Nephron progenitor cell (in vitro differentiated cells): ENCODE data around the gene ANKFN1.

Source experiments
- DNase-seq: peaks from one replicate; pipeline ENCODE4 v3.0.0; 2021
- H3K27ac Mint-ChIP-seq: 2 replicates; pipeline ENCODE4 v1.8.0; 2021; ENCODE audit warnings: mild to moderate bottlenecking, moderate library complexity, mixed read lengths
- H3K27me3 Mint-ChIP-seq: 2 replicates; pipeline ENCODE4 v1.8.0; 2021; ENCODE audit warnings: mild to moderate bottlenecking, low read depth, mixed read lengths; ENCODE audit not compliant: poor library complexity
- H3K36me3 Mint-ChIP-seq: 2 replicates; pipeline ENCODE4 v1.8.0; 2021; ENCODE audit warnings: low read depth, mixed read lengths
- H3K4me1 Mint-ChIP-seq: 2 replicates; pipeline ENCODE4 v1.8.0; 2021; ENCODE audit warnings: mixed read lengths
- H3K4me3 Mint-ChIP-seq: 2 replicates; pipeline ENCODE4 v1.8.0; 2021; ENCODE audit warnings: mild to moderate bottlenecking, moderate library complexity, mixed read lengths
- H3K9me3 Mint-ChIP-seq: 2 replicates; pipeline ENCODE4 v1.8.0; 2021; ENCODE audit warnings: mild to moderate bottlenecking, moderate library complexity, mixed read lengths
- CTCF ChIP-seq: fragments of 200-600 bp; sonication (generic); IDR thresholded peaks from 2 replicates; pipeline ENCODE4 v1.5.0; 2021; ENCODE audit warnings: antibody characterized with exemption

The ANKFN1 gene

GRCh38 chr17:56486732-56487131 is 333.5 kb downstream of the ANKFN1 start:
- Mint-ChIP-seq H3K36me3 (no peaks in the 10 kb centered on the region), H3K4me1 (peaks cover 31% of the 10 kb centered on the region), H3K4me3 (no peak overlapping the region), H3K27ac (no peak overlapping the region), H3K9me3 (no peaks in the 10 kb centered on the region), H3K27me3 (peaks cover 7% of the 10 kb centered on the region)
- no peak for TF ChIP-seq CTCF
- DNase-seq, result no peak

GRCh38 chr17:56488800-56489199 is 335.5 kb downstream of the ANKFN1 start:
- Mint-ChIP-seq H3K27ac (no peak overlapping the region), H3K27me3 (peaks cover 7% of the 10 kb centered on the region), H3K4me3 (no peak overlapping the region), H3K4me1 (peaks cover 10% of the 10 kb centered on the region), H3K9me3 (no peaks in the 10 kb centered on the region), H3K36me3 (no peaks in the 10 kb centered on the region)
- TF ChIP-seq CTCF, result no peak
- no peak for DNase-seq

GRCh38 chr17:56489980-56490379 is 336.7 kb downstream of the ANKFN1 start:
- peaks cover 5% of the 10 kb centered on the region for H3K4me1 Mint-ChIP-seq
- H3K4me3 Mint-ChIP-seq, result no peak overlapping the region
- H3K27ac Mint-ChIP-seq, result no peak overlapping the region
- no peaks in the 10 kb centered on the region for H3K9me3 Mint-ChIP-seq
- peaks cover 11% of the 10 kb centered on the region for H3K27me3 Mint-ChIP-seq
- no peaks in the 10 kb centered on the region for H3K36me3 Mint-ChIP-seq
- TF ChIP-seq CTCF, result no peak
- no peak for DNase-seq

- Mint-ChIP-seq H3K36me3 (no peaks in the 10 kb centered on the region), H3K27me3 (peaks cover 5% of the 10 kb centered on the region), H3K27ac (no peak overlapping the region), H3K4me1 (no peaks in the 10 kb centered on the region), H3K9me3 (peaks cover 4% of the 10 kb centered on the region), H3K4me3 (no peak overlapping the region)
- no peak for TF ChIP-seq CTCF
- no peak for DNase-seq
Observed at GRCh38 chr17:56495556-56495955, 342.3 kb downstream of the ANKFN1 start.

- Mint-ChIP-seq H3K36me3 (no peaks in the 10 kb centered on the region), H3K4me1 (no peaks in the 10 kb centered on the region), H3K27me3 (peaks cover 17% of the 10 kb centered on the region), H3K9me3 (peaks cover 4% of the 10 kb centered on the region), H3K4me3 (no peak overlapping the region), H3K27ac (no peak overlapping the region)
- no peak for TF ChIP-seq CTCF
- DNase-seq, result no peak
Observed at GRCh38 chr17:56497132-56497531, 343.9 kb downstream of the ANKFN1 start.

GRCh38 chr17:56499799-56500388 is 346.6 kb downstream of the ANKFN1 start:
- Mint-ChIP-seq H3K4me3 (no peak overlapping the region), H3K27ac (no peak overlapping the region), H3K9me3 (peaks cover 4% of the 10 kb centered on the region), H3K27me3 (peaks cover 22% of the 10 kb centered on the region), H3K36me3 (no peaks in the 10 kb centered on the region), H3K4me1 (no peaks in the 10 kb centered on the region)
- TF ChIP-seq CTCF, result peak; percentile 45
- DNase-seq, result peak; percentile 16
